ENCODE data around the gene TEX19.
"Not testable (repeated sequence)": the region's sequence is repeated elsewhere in the genome, so short reads cannot be mapped to it uniquely, and the experiment has no call there.

The TEX19 gene

DNA sequence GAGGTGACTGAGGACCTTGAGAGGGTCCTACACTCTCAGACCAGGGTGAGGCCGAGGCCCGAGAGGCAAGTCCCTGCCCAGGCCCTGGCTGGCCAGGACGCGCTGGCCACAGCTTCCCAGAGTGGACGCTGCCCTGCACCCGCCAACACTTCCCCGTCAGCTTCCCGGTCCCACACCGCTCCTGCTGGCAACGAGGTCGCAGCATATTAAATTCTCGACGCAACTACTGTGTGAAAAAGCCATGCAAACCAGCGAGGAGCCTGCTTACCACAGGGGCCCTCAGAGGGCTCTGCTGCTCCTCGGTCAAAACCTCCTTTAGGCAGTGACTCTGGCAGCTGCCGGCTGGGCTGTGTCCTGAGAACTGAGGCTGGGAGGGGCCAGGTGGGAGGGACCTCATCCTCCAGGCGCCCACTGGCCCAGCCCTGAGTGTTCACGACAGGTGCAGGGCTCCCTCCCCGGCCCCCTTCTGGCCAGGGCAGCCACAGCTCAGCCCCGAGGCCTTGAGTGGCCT lies 2.1 kb upstream of the TEX19 start:
- no peak for DNase-seq (ENCODE audit: low read depth)

DNA sequence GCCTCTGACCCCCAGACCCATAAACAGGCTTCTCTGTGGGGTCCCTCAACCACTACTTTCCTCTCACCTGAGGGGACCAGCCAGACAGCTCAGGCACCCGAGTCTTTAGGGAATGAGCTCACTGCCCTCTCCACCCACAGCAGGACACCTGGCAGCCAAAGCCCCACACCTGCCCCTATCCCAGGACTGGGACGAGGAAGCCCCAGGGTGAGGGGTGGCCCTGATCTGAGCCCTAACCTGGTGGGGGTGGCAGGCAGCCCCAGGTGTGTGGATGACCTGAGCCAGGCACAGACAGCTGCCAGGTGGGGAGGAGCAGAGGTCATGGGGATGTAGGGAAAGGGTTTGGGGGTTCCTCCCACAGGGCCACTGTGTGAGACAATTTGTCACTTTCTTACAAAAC lies 1.7 kb upstream of the TEX19 start:
- no peak for DNase-seq (ENCODE audit: low read depth)

DNA sequence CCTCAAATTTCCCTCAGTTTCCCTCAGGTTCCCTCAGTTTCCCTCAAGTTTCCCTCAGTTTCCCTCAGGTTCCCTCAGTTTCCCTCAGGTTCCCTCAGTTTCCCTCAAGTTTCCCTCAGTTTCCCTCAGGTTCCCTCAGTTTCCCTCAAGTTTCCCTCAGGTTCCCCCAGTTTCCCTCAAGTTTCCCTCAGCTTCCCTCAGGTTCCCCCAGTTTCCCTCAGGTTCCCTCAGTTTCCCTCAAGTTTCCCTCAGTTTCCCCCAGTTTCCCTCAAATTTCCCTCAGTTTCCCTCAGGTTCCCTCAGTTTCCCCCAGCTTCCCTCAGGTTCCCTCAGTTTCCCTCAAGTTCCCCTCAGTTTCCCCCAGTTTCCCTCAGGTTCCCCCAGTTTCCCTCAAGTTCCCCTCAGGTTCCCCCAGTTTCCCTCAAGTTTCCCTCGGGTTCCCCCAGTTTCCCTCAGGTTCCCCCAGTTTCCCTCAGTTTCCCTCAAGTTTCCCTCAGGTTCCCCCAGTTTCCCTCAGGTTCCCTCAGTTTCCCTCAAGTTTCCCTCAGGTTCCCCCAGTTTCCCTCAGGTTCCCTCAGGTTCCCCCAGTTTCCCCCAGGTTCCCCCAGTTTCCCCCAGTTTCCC lies 516 bp downstream of the TEX19 start:
- DNase-seq (ENCODE audit: low read depth) = not testable (repeated sequence)

DNA sequence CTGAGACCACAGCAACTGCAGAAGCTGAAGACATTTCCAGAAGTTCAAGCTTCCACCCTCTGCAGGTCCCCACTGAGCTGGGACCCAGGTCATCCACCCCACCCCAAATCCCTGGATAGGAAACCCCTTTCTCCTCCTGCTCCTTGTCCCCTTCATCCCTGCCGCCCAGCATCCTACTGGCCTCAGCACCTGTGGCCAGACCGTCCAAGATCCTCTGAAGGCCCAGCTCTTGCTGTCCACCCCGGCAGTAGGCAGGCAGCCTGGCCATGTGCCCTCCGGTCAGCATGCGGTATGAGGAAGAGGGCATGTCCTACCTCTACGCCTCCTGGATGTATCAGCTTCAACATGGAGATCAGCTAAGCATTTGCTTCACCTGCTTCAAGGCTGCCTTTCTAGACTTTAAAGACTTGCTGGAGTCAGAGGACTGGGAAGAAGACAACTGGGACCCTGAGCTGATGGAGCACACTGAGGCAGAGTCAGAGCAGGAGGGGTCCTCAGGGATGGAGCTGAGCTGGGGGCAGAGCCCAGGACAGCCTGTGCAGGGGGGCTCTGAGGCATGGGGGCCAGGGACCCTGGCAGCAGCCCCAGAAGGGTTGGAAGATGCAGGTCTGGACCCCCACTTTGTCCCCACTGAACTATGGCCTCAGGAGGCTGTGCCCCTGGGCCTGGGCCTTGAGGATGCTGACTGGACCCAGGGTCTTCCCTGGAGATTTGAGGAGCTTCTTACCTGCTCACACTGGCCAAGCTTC lies 3.0 kb downstream of the TEX19 start:
- DNase-seq (ENCODE audit: low read depth) = no peak

DNA sequence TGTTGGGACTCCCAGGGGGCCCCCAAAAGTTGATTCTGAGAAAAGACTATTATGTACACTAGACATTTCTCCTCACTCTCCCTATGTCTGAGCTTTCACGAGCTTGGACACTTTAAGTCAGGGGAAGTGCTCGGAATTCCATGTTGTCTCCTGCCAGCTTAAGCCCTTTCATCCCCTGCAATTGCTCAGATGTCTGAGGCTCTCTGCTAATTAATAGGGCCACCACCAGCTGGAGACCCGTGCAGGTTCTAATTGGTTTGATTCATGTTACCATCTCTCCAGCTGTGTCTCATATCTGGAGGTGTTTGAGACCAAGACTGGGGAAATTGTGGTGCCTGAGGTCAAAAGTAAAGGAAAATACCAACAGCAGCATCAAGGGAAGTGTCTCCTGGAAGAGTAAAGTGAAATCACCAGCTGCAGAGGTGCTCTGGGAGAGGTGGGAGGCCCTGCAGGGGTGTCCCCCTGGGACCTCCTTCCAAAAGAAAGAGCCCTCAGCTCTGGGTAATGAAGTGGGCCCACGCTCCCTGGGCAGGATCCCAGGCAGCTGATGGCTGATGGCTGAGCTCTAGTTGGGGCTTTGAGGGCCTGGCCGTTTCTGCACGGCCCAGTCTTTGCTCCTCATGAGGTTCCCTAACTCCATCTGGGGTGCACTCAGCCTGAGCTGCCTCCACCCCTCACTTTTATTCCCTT lies 6.7 kb downstream of the TEX19 start:
- no peak for DNase-seq (ENCODE audit: low read depth)

DNA sequence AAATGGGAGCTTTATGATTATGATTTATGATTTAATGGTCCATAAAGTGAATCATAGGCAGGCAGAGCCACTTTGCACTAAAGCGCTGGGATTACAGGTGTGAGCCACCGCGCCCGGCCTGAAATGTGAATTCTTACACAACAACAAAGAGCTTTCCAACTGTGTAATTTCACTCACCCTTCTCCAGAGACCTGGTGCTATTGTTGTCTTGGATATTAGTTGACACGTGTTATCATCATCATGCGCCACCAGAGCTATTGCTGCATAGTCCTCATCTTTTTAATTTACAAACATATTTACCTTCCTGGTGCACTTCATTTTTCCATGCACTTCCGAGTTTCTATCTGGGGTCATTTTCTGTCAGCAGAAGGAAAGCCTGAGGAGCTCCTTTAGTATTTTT lies 7.7 kb downstream of the TEX19 start:
- DNase-seq (ENCODE audit: low read depth) = no peak

DNA sequence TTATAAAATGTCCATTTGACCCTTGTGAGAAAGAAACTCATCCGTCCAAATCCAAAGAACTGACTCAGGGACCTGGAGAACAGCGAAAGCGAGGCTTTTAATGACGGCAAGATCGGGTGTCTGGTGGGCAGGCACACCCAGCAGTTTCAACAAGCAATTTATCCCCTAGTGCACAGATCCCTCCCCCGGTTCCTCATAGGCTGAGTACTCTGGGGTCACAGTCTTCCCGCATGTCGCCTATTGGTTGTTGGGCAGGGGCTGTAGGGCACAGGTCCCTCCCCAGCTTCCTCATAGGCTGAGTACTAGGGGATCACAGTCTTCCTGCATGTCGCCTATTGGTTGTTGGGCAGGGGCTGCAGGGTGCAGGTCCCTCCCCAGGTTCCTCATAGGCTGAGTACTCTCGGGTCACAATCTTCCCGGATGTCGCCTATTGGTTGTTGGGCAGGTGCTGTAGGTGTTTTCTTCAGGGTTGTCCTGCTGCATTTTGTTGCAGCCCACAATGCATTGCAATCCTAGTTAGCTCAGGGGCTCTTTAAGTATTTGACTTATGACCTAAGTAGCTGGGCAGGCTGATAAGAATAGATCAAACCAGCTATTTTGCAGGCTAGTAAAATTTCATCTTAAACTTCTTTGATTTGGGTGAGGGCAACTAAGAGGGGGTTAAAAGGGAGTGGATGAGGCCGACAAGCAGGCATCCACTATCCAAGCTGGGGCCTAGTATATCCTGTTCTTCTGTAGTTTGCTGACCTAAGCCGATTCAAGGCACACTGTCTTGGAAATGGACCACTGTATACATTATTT lies 8.9 kb downstream of the TEX19 start:
- DNase-seq (ENCODE audit: low read depth) = no peak

DNA sequence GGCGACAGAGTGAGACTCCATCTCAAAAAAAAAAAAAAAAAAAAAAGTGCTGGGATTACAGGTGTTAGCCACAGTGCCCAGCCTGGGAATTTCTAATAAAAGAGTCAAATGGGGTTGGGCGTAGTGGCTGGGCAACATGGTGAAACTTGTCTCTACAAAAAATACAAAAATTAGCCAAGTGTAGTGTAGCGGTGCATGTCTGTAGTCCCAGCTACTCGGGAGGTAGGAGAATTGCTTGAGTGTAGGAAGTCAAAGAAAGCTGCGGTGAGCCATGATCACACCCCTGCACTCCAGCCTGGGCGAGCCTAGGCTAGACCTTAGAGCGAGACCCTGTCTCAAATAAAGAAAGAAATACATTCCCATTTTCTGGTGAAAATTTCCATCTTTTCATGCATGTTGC lies 10.2 kb downstream of the TEX19 start:
- DNase-seq (ENCODE audit: low read depth) = no peak

DNA sequence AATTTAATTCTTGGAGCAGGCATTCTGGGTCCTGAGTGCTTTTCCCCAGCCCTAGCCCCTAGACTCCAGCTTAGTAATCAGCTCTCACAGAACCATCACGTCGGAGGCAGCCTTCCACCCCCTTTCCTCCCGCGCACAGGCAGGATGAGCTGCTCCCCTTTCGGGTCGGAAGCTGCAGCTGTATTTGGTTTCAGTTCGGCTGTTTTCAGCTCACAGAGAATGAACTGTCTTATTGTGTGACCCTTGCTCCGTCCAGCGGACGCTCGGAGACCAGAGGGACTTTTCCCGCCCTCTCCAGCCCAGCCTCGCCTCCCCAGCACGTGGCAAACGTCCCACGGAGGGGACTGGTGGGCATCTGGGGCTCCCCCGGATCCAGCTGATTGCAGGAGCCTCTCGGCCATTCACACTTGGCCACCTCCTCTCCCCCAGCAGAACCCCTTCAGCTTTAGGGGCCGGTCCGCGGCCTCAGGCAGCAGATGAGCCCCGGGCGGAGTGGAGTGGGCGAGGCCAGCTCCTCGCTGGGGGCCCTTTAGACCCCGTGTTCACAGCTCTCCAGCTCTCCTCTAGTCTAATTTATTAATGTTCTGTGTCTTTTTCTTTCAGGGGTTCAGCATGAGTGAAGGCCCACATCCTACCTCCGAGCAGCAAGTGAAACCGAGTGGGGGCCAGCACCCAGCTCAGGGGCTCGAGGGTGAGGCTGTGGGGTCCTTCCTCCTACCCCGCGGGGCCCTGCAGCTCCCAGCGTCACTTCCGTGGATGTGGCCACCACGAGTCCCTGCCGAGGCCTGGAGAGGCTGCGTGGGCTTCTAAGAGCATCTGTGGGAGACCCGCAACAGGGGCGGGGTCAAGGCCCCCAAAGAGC lies 11.7 kb downstream of the TEX19 start:
- DNase-seq (ENCODE audit: low read depth) = no peak

DNA sequence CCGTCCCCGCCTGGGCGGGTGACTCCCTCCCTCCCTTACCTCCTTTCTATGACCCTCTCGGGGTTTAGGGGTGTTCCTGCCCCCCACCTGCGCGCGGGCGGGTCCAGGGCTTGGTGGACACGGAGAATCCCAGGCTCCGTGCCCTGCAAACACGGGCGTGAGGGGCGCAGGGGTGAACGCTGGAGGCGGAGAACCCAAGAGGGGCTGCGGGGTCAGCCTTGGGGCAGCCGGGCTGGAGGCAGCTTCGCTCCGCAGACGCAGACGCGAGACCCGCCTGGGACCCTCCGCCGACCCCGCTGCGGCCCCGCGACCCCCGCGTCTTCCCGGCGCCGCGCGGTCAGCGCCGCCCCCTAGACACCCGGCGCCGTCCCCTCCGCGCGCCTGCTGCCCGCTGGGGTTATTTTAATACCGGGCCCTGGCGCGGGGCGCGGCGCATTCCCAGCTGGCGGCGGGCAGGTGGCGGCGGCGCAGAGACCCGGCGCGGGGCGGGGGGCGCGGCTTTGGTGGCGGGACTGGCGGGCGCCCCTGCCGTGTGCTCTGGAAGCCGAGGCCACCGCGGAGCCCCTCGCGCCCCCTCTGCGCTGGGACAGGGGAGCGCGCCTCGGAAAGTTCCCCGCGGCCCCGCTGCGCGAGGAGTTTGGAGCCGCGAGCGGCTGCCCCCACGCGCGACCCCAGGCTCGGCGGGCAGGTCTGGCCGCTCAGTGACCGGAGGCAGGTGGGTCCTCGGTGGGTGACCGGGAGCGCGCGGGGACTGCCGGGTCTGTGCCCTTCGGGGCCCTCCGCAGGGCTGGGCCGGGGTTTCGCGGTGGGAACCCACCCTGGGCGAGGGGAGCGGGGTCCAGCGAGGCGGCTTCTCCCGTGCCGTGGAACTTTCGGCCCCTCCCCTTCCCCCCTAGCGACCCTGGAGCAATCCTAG lies 12.5 kb downstream of the TEX19 start, which contains the start of gene UTS2R:
Gene UTS2R, plus strand, starts transcription at position 433 of the 916 bp plus-strand sequence. CDS start 2,560 bp downstream, outside the sequence.
- DNase-seq (ENCODE audit: low read depth) = no peak

DNA sequence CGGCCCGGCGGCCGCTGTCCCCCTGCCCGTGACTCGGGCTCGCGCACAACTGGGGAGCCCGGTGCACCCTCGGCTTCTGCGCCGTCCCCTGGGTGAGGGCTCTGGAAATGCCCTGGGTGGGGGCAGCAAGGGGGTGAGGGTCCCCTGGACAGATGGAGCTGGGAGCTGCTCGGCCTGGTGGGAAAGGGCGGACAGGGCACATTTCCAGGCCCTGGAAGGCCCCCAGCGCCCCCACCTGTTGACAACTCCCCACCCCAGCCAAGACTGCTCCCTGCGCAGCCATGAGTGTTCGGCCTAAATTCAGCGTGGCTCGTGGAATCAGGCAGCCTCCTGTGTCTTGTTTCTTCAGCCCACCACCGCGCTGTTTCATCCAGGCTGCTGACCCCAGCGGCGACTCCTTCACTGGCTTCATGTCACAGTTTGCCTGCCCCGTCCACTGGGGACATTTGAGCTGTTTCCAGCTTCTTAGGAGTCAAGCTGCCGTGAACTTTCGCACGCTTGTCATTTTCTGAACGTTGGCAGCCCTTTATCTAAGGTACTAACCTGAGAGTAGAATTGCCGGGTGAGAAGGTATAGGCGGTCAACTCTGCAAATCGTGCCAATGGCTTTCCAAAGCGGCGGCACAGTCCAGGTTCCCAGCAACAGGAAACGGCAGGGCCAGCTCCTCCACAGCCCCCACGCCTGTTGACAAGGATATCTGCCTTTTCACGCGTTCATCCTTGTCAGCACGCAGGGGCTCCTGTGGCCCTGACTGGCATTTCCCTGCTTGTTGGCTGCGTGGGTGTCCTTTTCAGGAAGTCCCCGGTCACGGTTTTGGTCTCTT lies 13.4 kb downstream of the TEX19 start:
- no peak for DNase-seq (ENCODE audit: low read depth)

DNA sequence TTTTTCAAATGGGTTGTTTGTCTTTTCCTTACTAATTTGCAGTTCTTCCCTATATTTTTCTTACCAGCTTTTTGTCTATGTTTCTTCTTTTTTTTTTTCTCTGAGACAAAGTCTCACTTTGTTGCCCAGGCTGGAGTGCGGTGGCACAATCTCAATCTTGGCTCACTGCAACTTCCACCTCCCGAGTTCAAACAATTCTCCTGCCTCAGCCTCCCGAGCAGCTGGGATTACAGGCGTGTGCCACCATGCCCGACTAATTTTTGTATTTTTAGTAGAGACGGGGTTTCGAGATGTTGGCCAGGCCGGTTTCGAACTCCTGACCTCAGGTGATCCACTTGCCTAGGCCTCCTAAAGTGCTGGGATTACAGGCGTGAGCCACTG lies 14.0 kb downstream of the TEX19 start:
- not testable (repeated sequence) for DNase-seq (ENCODE audit: low read depth)

DNA sequence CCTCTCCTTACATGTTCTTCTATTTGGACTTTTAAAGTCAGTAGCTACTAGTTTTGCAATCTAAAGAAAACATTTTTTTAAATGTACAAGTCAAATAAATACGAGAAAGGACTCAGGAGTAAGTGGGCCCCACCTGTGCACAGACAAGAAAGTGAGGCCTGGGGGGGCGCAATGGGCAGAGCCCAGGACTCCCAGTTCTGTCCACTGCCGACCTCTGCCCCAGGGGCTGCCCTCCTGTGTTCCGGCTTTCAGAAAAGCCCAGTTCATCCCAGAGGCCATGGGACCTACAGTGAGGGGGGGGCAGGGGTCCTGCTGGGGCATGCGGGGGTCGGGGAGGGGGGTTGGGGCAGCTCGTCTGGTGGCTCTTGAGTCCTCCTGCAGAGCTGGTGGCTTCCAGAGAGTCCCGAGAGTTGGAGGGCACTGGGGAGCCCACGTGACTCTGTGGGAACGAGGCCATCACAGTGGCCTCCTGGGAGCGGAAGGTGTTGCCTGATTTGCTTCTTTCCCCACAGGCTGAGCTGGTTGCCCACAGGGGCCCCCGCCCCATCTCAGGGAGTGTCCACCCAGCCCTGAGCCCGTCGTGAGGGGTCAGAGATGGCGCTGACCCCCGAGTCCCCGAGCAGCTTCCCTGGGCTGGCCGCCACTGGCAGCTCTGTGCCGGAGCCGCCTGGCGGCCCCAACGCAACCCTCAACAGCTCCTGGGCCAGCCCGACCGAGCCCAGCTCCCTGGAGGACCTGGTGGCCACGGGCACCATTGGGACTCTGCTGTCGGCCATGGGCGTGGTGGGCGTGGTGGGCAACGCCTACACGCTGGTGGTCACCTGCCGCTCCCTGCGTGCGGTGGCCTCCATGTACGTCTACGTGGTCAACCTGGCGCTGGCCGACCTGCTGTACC lies 14.9 kb downstream of the TEX19 start:
- no peak for DNase-seq (ENCODE audit: low read depth)

DNA sequence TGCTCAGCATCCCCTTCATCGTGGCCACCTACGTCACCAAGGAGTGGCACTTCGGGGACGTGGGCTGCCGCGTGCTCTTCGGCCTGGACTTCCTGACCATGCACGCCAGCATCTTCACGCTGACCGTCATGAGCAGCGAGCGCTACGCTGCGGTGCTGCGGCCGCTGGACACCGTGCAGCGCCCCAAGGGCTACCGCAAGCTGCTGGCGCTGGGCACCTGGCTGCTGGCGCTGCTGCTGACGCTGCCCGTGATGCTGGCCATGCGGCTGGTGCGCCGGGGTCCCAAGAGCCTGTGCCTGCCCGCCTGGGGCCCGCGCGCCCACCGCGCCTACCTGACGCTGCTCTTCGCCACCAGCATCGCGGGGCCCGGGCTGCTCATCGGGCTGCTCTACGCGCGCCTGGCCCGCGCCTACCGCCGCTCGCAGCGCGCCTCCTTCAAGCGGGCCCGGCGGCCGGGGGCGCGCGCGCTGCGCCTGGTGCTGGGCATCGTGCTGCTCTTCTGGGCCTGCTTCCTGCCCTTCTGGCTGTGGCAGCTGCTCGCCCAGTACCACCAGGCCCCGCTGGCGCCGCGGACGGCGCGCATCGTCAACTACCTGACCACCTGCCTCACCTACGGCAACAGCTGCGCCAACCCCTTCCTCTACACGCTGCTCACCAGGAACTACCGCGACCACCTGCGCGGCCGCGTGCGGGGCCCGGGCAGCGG lies 15.7 kb downstream of the TEX19 start:
- DNase-seq (ENCODE audit: low read depth) = no peak

DNA sequence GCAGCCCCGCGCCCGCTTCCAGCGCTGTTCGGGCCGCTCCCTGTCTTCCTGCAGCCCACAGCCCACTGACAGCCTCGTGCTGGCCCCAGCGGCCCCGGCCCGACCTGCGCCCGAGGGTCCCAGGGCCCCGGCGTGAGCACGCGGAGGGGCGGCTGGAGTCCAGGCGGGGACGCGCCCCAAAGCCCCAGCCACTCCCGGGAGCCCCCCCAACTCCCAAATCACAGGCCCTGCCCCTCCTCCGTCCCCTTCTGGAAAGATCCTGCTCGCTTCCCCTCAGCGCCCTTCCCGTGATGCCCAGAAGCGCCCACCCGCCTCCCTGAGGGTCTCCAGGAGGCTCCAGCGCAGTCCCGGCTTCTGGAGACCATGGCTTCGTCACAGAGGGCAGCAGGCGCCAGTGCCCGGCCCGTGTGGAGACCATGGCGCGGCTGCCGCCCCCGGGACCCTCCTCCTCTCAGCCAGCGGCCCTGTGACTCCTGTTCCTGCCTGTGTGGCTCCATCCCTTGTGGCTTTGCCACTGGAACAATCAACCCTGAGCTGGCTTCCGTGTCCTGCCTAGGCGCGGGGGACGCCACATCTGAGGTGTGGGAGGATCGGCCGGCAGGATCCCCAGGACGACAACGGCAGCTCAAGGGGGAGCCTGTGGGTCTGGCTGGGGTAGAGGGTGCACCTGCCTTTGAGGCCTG lies 16.5 kb downstream of the TEX19 start:
- no peak for DNase-seq (ENCODE audit: low read depth)

DNA sequence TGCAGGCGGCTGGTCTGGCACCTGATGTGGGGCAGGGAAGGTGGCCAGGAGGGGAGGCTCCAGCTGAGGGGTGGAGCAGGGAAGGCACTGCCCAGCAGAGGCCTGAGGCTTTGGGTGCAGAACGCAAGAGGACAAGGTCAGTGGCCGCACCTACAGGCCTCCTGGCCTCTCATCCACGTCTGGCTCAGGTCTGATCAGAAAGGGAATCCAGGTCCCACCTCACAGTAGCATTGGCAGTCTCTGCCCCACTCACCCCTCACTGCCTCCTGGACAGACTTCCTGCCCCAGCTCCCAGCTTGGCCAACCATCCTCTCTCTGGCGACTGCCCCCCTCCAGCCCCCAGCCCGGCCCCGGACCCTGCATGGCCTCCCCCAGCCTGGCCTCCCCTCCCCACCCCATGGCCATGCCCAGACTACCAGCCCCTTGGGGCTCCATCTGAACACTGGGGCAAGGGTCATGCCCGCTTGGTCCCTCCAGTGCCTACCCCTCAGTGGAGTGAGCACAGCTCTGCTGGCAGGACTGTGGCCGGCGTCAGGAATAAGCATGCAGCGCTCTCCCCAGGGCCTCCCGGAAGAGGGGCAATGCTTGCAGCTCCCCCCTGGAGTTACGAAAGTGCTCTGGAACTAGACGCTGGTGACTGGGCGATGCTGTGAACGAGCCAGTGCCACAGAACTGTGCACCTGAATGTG lies 17.1 kb downstream of the TEX19 start:
- DNase-seq (ENCODE audit: low read depth) = no peak

Data from fibroblast of the conjunctiva (primary cell).